HFFc6 (cell line): Measurements from ENCODE around the gene SIGLEC6. TPM values are rescaled to one million over a fixed set of nuclear protein-coding genes. Genes with fewer than 3 reads are reported as not detected.

Experiments used
- DNase-seq: peaks from one replicate; pipeline ENCODE4 v3.0.0-alpha.2; 2018
- H3K27ac Mint-ChIP-seq: 2 replicates; pipeline ENCODE4 v1.8.0; 2020; ENCODE audit warnings: mild to moderate bottlenecking, mixed read lengths
- H3K27me3 Mint-ChIP-seq: 2 replicates; pipeline ENCODE4 v1.8.0; 2021; ENCODE audit warnings: mild to moderate bottlenecking, moderate library complexity, mixed read lengths; ENCODE audit not compliant: insufficient read depth
- H3K36me3 Mint-ChIP-seq: 2 replicates; pipeline ENCODE4 v1.8.0; 2021; ENCODE audit warnings: low read depth, mixed read lengths
- H3K4me1 Mint-ChIP-seq: 2 replicates; pipeline ENCODE4 v1.8.0; 2020; ENCODE audit warnings: low read depth, mixed read lengths
- H3K4me3 Mint-ChIP-seq: 2 replicates; pipeline ENCODE4 v1.8.0; 2020; ENCODE audit warnings: mild to moderate bottlenecking, moderate library complexity, mixed read lengths
- H3K9me3 Mint-ChIP-seq: 2 replicates; pipeline ENCODE4 v1.8.0; 2020; ENCODE audit warnings: mild to moderate bottlenecking, mixed read lengths
- total RNA-seq, 6 experiments: library from RNA; stranded (reverse); fragmentation: NEBNext Ultra II Directional; extraction: Animal tissue kit (Norgen Biotek cat#: 25700); gene quantifications; 2 replicates in 1 of 6; 3 replicates in 5 of 6; pipeline ENCODE4 v1.2.3, GENCODE V29; 2021
- TF ChIP-seq, protein P1 (sequence below): fragments of 200-600 bp; sonication (generic); IDR thresholded peaks from 2 replicates; pipeline ENCODE4 v1.5.0; 2021; ENCODE audit warnings: antibody characterized with exemption, mild to moderate bottlenecking

The SIGLEC6 gene
- total RNA-seq, 6 experiments from 2014 or later = not detected

DNA sequence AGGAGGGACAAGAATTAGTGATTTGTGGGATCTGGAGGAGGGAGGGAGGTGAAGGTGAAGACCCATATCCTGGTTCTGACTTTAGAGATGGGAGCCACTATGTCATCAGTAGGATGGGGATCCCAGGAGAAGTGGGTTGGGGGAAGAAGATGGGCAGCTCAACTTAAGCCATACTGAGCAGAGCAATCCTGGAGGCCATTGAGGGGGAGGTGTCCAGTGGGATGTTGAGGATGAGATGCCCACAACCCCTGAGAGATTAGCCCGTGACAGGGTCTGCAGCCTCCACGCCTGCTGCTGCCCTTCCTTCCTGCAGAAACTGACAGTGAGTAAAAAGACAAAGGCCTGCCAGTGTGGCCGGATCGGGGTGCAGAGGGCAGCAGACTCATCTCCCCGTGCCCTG is 11.2 kb upstream of the SIGLEC6 start:
- TF ChIP-seq, protein P1, sequence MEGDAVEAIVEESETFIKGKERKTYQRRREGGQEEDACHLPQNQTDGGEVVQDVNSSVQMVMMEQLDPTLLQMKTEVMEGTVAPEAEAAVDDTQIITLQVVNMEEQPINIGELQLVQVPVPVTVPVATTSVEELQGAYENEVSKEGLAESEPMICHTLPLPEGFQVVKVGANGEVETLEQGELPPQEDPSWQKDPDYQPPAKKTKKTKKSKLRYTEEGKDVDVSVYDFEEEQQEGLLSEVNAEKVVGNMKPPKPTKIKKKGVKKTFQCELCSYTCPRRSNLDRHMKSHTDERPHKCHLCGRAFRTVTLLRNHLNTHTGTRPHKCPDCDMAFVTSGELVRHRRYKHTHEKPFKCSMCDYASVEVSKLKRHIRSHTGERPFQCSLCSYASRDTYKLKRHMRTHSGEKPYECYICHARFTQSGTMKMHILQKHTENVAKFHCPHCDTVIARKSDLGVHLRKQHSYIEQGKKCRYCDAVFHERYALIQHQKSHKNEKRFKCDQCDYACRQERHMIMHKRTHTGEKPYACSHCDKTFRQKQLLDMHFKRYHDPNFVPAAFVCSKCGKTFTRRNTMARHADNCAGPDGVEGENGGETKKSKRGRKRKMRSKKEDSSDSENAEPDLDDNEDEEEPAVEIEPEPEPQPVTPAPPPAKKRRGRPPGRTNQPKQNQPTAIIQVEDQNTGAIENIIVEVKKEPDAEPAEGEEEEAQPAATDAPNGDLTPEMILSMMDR = no peak
- Mint-ChIP-seq H3K9me3 (peaks cover 6% of the 10 kb centered on the region), H3K4me3 (no peak overlapping the region), H3K4me1 (peaks cover 16% of the 10 kb centered on the region), H3K27me3 (peaks cover 9% of the 10 kb centered on the region), H3K27ac (no peak overlapping the region), H3K36me3 (no peaks in the 10 kb centered on the region)
- DNase-seq = no peak

DNA sequence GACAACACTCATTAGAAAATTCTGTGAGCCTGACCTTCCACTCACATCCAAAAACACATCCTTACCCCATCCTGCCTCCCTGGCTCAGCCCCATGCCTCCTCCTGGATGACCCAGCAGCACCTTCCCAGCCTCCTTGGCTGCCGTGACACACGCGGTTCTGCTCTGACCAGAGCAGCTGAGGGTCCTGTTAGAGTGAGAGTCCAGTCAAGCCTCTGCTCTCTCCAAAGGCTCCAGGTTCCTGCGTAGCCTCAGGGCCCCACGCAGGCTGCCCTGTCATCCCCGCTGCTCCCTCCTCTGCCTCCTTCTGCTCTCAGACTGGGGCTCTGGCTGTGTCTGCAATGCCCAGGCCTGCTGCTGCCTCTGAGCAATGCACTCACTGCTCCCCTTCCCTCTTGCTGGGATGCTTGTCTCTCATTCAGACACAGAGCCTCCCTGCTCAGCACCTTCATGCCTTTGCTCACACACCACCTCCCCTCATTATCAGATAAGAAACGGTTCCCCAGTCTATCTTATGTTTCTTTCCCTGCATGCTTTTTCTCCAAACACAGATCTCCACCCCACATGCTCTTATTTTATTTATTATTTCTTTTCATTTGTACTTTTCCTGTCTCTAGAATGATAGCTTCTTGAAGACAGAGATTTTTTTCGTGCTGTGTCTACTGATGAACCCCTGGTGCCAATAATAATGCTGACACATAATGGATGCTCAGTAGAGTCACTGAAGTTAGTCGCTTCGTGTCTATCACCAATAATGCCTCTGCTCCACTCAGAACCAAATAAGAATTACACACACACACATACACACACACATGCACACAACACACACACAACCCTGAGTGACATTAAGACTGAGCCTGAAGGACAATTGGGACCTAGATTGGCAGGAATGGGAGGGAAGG is 10.2 kb upstream of the SIGLEC6 start:
- Mint-ChIP-seq H3K27me3 (peaks cover 9% of the 10 kb centered on the region), H3K4me3 (no peak overlapping the region), H3K4me1 (peaks cover 7% of the 10 kb centered on the region), H3K27ac (no peak overlapping the region), H3K9me3 (peaks cover 6% of the 10 kb centered on the region), H3K36me3 (no peaks in the 10 kb centered on the region)
- TF ChIP-seq, protein P1 = no peak
- DNase-seq = no peak

DNA sequence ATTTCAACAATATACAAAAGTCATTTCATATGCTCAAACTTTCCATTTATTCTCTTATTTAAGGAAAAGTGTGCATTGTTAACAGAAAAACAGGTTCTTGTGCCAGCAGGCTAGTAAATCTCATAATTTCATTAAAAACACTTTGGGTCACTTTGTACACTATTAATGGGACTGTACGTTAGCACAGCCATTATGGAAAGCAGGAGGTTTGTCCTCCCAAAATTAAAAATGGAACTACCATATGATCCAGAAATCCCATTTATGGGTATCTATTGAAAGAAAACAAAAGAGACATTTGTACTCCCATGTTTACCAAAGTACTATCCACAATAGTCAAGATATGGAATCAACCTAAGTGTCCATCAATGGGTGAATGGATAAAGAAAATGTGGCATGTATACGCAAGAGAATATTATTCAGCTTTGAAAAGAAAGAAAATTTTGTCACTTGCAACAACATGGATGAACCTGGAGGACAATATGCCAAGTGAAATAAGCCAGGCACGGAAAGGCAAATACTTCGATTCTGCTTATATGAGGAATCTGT is 8.4 kb upstream of the SIGLEC6 start:
- no peak for DNase-seq
- Mint-ChIP-seq H3K4me1 (peaks cover 7% of the 10 kb centered on the region; the same call in 1 of the 2 replicates), H3K4me3 (no peak overlapping the region), H3K27me3 (peaks cover 9% of the 10 kb centered on the region), H3K9me3 (peaks cover 6% of the 10 kb centered on the region), H3K36me3 (no peaks in the 10 kb centered on the region), H3K27ac (no peak overlapping the region)
- TF ChIP-seq, protein P1 = no peak

DNA sequence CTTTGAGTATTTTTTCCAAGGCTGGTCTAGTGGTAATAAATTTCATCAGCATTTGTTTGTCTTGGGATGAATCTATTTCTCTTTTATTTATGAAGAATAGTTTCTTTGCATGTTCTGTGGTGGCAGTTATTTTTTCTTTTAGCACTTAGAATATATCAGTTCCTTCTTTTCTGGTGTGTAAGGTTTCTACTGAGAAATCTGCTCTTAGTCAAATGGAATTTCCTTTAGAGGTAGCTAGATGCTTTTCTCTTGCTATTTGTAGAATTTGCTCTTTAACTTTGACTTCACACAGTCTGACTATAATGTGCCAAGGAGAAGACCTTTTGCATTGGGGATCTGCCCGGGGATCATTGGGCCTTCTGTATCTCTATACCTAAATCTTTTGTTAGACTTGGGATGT is 4.1 kb upstream of the SIGLEC6 start:
- peaks cover 7% of the 10 kb centered on the region; the same call in 1 of the 2 replicates for H3K4me1 Mint-ChIP-seq
- no peak overlapping the region for H3K4me3 Mint-ChIP-seq
- no peaks in the 10 kb centered on the region; the same call in 1 of the 2 replicates for H3K9me3 Mint-ChIP-seq
- DNase-seq = no peak
- TF ChIP-seq, protein P1 = no peak
- no peak overlapping the region for H3K27ac Mint-ChIP-seq
- H3K27me3 Mint-ChIP-seq = peaks cover 3% of the 10 kb centered on the region; the same call in 1 of the 2 replicates
- H3K36me3 Mint-ChIP-seq = no peaks in the 10 kb centered on the region

DNA sequence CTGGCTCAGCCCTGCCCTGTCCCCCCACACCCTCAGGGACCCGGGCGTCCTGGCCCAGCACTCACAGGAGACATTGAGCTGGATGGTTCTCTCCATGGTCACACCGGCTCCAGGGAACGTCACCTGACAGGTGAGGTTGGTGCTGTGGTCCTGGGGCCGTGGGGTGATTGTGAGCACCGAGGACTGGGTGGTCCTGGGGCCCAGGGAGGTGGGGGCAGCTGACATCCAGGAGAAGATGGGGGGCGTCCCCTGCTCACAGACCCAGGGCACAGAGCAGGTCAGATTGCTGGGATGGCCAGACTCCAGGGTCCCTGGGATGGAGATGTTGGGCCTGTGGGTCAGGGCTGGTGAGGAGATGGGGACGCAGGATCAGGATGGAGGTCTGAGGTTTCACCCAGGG is 854 bp downstream of the SIGLEC6 start:
- Mint-ChIP-seq H3K27ac (no peak overlapping the region), H3K4me1 (no peaks in the 10 kb centered on the region), H3K36me3 (no peaks in the 10 kb centered on the region), H3K4me3 (no peak overlapping the region), H3K9me3 (peaks cover 16% of the 10 kb centered on the region; the same call in 1 of the 2 replicates), H3K27me3 (peaks cover 13% of the 10 kb centered on the region)
- TF ChIP-seq, protein P1 = no peak
- DNase-seq = no peak
